GM12874 (cell line): Measurements from ENCODE around the gene IWS1.

Experiments used
- TF ChIP-seq, protein P1 (sequence below): IDR thresholded peaks from 2 replicates; pipeline ENCODE4 v1.5.1; 2011; ENCODE audit warnings: low read depth, mild to moderate bottlenecking, control low read depth, low read length, moderate library complexity; ENCODE audit not compliant: insufficient read depth

Gene IWS1

DNA sequence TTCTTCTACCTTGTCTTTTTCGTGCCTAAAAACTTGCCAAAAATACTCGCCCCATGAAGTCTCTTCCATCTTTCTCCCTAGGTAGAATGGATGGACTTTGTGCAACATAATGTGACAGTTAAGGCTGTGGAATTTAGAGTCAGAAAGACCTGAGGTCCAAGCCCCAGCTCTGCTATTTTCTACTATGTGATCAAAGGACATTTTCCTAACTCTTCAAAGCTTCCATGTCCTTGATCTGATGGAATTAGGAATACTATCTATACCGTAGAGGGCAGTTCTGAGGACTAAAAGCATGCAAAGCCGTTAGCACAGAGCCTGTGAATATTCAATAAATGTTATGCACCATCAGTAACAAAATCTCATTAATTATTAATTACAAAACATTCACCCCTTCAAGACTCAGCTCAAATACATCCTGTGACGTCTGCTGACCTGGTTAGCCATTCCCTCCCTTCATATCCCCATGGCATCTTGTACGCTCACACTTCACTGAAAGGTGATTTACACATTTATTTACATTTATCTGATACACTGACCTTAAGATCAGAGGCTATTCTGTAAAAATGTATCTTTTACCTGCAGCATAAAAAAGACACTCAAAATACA lies 15.1 kb downstream of the IWS1 start:
- TF ChIP-seq, protein P1, sequence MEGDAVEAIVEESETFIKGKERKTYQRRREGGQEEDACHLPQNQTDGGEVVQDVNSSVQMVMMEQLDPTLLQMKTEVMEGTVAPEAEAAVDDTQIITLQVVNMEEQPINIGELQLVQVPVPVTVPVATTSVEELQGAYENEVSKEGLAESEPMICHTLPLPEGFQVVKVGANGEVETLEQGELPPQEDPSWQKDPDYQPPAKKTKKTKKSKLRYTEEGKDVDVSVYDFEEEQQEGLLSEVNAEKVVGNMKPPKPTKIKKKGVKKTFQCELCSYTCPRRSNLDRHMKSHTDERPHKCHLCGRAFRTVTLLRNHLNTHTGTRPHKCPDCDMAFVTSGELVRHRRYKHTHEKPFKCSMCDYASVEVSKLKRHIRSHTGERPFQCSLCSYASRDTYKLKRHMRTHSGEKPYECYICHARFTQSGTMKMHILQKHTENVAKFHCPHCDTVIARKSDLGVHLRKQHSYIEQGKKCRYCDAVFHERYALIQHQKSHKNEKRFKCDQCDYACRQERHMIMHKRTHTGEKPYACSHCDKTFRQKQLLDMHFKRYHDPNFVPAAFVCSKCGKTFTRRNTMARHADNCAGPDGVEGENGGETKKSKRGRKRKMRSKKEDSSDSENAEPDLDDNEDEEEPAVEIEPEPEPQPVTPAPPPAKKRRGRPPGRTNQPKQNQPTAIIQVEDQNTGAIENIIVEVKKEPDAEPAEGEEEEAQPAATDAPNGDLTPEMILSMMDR, result no peak

DNA sequence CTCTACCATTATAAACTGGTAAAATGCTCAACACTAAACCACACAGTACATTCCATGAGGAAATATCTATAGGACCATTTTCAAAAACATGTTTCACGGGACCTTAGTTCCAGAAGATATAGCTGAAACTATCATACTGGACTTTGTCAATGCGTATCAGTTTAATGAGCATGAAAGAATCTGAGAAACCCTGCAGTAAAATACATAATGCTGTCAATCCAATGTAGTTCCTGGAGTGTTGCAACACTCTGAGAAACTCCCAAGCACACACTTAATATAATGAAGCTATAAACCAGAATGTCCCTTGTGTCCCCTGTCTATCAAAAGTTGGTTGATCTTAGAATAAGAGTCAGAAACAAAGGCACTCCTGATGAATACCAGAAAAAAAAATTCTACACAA lies 16.2 kb downstream of the IWS1 start:
- TF ChIP-seq, protein P1, result no peak

DNA sequence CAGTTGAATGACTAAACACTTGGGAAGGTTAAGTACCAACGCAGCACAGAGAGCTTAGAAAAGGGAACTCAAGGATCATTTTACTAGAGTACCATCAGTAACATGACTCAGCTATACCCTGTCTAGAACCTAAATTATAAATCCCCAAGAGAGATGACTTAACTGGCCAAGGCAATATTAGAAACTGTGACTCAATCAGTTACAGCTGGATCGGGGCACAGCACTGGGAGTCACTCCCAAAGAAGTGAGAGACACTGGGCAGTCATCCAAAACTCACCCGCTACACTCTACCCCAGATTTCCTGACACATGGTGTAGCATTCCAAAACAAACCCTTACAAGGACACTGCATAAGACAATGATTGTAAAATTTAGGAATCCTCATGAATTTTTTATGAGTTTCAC lies 17.7 kb downstream of the IWS1 start:
- TF ChIP-seq, protein P1, result no peak

DNA sequence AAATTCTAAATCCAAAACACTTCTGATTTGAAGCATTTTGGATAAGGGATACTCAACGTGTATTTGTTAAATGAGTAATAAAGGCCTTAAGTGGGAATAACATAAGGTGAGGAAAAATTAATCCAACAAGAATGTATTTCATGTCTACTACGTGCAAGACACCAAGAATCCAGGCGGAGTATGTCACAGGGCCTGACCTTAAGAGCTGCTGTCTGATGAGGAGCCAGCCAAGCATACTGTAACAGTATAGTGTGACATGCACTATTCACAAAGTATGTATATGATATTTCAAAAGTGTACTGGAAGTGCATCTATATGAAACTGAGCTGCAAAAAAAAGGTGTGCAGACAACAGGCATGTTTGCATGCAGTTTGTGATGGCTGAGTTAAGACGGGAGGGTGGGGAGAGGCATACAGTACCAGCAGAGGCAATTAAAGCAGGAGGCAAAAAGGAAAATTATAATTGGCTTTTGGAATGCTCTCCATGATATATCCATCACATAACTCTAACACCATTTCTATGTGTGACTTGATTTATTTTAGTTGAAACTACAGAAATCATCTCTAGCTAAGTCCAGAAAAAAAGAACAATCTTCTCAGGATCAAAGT lies 18.2 kb downstream of the IWS1 start:
- TF ChIP-seq, protein P1, result no peak

DNA sequence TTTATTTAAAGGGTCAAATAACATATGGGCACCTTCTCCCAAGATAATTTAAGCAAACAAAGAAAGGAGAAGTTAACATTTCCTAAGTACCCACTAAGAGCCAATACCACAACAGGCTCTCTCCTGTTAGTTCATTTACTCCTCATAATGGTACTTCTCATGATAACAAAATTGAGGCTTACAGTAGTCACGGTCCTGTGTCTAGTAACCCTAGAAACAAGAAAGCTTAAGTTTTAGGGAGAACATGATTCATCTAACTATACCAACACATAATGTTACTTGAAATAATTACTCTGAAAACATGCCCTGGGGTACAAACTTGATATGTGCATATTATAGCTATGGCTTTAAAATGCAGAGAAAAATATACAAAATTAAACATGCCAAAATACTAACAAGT lies 19.8 kb downstream of the IWS1 start:
- TF ChIP-seq, protein P1, result no peak

DNA sequence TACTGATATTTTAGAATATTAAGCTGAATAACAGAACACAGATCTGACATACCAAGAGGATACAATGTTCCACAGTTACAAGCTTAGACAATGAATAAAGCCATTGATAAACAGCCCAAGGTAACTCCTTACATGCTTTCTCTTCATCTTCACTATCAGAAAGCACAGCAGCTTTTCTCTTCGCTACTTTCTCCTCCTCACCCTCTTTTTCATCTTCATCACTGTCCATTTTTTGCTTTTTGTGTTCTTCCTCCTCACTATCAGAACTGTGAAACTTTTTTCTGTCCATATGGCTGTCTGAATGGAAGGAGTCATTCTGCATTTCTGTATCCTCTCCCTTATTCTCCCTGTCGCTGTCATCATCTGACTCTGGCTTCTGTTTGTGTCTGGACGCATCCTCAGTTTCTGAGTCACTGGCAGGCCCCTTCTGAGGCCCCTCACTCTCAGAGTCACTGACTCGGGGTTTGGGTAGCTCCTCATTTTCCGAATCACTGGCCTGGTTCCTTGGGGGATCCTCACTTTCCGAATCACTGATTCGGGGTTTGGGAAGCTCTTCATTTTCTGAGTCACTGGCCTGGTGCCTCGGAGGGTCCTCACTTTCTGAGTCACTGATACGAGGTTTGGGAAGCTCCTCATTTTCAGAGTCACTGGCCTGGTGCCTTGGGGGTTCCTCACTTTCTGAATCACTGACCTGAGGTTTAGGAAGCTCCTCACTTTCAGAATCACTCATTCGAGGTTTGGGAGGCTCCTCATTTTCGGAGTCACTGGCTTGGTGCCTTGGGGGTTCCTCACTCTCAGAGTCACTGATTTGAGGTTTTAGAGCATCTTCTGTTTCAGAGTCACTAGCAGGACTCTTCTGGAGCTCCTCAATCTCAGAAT lies 21.5 kb downstream of the IWS1 start:
- TF ChIP-seq, protein P1, result no peak

DNA sequence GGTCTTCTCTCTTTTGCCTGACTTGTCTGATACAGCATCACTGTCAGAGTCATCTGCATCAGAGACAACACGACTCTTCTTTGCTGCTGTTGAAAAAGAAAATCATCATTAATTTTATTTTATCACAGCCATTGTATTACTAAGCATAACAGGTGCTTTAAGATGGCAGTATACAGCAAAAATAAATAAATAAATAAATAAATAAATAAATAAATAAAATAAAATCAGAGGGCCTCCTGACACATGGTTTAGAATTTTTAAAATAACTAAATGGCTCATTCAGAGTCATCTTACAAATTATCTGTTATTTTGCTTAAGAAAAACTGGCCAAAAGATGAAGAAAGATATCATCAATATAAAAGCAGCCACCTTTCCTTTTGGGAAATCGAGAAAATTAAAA lies 22.8 kb downstream of the IWS1 start:
- TF ChIP-seq, protein P1, result no peak
